HG02759 (cell line): Measurements from ENCODE around the gene PPP1R2.

Experiments used
- ATAC-seq: cut with Tn5 transposase; IDR thresholded peaks from one replicate; pipeline ENCODE4 v1.9.1; 2021; ENCODE audit warnings: mild to moderate bottlenecking, moderate library complexity; ENCODE audit not compliant: unreplicated experiment

PPP1R2 gene

DNA sequence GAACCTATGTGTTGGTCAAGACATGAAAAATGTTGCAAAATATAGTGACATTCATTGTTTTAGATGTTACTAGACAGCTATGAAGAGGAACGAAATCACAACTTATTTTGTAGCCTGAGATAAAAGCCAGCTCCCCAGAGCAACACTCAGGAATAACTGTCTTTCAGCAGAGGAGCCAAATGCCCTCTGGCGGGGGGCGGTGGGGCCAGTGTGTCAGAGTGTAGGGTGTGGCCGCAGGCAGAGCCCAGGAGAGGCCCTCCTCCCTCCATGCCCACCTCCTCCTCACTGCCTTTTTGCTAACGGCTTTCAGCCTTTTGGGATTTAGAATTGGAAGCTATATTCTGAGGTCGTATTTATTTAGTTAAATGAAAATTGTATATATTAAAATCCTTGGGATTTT lies 23.7 kb upstream of the PPP1R2 start:
- no peak for ATAC-seq

DNA sequence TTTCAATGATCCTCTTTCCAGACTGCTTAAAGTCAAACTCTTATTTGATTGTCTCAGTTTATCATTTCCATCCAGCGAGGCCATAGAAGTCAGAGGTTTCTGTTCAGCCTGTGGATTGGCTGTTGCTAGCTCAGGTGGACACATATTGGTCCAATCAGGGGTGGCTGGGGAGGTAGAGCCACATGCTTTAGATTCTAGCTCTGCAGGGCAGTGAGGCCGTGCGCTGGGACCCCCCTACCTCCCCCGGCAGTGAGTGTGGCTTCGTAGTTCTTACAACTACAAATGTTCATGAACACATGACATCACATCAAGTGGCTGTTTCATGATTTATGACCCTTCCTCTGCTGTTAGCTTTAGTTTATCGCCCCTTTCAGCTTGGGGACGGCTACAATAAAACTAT lies 22.6 kb upstream of the PPP1R2 start:
- ATAC-seq, result no peak

DNA sequence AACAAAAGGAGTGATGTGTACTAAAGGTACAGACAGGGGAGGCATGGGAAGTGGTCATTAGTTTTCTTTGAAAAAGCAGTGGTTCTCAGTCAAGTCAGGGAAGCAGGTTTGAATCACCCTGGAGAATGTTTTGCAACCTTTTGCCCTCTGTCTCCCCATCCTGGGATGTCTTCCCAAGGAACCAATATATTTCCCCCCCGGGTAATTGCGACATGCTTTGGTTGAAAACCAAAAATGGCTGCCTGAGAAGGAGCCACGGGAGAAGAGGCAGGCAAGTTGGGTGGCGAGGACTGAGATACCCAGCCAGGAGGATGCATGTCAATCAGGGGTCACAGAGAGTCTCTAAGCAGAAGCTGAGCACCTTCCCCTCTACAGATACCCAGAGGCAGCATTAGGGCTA lies 20.2 kb upstream of the PPP1R2 start:
- no peak for ATAC-seq

DNA sequence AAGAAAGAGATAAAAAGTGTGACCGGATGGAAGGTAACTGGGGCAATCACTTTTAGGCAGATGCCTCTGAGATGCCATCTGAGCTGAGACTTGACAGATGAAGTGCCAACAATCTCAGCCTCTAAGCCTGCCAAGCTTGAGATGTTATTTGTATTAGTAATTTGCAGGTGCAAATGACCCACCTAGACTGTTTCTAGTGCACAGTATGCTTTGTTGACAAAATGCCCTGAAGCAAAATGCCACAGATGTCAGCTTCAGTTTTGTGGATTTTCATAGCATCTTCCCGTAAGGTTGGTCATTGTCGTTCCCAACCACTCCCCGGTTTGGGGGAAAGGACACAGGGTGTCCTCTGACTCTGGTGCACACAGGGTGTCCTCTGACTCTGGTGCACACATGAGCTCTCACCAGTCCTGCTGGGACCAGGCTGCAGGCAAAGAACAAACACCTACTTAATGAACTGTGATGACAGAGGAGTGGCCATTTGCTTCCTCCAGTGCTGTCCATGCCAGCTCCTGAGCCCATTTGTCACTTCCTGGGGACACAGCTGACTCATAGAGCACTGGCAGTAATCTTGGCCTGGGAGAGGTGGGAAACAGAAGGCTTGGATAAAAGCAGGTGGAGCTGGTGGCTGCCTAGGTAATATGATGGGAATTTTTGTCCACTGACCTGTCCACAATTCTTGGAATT lies 16.7 kb upstream of the PPP1R2 start:
- ATAC-seq, result no peak

DNA sequence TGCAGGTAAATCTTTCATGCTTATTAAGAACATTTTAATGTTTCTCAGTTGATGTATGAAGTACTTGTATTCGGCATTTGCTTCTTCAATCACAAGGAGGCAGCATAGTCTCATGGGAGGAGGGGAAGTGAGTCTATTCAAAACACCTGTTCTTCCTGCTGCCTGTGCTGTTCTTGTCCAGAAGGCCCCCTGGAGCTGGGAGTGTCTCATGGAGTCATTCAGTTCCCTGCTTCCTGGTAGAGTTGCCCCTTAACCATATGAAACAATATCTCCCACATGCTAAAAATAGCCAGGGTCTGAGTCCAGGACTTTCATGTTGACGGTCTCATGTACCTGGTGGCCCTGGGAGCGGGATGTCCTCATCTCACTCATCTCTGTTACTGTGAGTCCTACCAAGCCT lies 15.5 kb upstream of the PPP1R2 start:
- ATAC-seq, result no peak

DNA sequence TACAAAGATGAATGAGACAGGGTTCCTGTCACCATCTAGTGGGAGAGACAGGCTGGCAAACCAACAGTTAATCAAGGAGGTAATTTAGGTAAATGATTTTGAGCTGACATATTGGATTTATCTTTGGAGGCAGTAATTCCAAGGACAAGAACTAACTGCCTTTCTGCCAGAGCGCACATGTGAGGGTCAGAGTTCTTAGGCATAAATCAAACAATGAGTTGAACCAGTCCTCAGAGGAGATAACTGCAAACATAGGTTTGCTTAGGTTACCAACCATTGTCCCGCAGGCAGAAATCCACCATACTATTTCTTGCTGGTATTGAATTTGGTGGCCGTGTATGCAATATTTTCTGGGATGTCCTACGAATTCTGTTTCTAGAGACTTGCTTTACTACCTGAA lies 14.2 kb upstream of the PPP1R2 start:
- no peak for ATAC-seq

DNA sequence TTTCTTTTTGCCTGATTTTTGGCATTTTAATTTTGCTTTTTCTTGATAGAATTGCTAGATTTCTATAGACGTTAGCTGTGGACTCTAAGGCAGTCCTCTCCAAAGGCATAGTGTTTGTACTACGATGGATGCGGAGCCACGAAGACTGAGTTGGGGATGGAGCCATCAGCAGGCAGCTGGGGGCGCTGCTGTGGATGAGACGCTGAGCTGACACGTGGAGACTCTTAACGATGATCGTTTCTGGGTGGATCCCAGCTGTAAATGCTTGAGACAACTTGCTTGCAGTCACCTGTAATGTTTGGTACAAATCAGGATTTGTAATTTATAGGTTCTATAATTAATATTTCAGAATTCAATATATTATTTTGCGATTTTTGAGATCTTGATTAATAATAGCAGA lies 13.3 kb upstream of the PPP1R2 start:
- ATAC-seq, result no peak

DNA sequence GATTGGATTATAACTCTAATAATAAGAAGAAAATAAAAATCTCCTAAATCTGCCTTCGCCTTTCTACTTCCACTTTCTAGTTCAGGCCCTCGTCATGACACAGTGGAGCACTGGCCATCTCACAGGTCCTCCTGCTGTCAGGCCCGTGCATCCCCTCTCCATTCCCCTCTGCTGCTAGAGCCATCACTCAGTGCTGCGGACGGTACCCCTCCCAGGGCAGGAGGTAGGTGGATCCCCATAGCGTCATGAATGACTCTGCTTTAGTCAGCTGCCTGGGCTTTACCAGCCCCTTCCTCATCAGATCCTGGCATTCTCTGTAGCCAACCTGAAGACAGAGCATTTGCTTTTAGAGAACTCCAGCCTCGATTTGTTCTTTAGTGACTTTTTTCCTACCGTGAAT lies 12.0 kb upstream of the PPP1R2 start:
- ATAC-seq, result no peak

DNA sequence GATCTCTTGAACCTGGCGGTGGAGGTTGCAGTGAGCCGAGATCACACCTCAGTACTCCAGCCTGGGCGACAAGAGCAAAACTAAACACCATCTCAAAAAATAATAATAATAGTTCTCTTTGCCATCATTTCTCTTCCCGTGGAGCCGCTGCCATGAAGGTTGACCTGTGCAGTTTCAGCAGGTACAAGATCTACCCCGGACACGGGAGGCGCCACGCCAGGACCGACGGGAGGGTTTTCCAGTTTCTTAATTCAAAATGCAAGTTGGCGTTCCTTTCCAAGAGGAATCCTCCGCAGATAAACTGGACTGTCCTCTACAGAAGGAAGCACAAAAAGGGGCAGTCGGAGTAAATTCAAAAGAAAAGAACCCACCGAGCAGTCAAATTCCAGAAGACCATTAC lies 11.3 kb upstream of the PPP1R2 start:
- no peak for ATAC-seq

DNA sequence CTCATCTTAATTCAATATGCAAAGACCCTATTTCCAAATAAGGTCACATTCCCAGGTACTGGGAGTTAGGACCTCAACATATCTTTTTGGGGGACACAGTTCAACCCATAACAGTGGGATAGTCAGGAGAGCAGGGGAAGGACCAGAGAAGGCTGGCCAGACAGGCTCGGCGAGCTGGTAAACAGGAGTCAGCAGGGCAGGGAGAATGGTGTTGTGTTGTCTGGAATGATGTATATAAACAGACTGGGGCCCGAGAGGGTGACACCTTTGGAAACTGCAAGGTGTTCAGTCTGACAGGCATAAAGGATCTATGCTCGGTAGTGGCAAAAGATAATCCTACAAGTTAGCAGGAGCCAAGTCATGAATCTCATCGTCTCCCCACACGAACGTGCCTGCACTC lies 10.1 kb upstream of the PPP1R2 start:
- no peak for ATAC-seq

DNA sequence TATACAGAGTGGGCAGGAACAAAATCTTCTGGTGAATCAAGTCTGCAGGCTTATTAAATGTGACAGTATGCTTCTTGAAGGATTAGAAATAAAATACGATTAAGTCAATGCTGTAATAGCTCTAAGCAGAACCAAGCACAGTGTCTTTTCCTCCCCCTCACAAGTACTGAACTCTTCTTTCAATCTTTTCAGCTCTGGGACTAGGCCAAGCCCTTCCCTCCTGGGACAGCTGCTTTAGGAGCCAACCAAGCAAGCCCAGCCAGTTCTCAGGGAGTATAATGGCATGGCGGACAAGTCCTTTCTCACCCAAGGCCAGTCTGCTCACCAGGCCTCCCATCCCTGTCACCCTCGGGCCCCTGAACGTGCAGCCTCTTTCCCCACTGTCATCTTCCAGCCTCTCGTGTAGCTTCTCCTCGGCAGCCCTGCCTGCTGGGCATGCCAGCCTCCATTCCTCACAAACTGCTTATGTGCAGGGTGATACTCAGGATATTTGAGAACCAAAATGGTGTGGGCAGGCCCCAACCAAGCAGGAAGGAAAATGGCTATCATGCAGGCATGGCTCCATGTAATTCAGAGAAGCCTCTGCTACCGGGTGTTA lies 8.4 kb upstream of the PPP1R2 start:
- no peak for ATAC-seq

DNA sequence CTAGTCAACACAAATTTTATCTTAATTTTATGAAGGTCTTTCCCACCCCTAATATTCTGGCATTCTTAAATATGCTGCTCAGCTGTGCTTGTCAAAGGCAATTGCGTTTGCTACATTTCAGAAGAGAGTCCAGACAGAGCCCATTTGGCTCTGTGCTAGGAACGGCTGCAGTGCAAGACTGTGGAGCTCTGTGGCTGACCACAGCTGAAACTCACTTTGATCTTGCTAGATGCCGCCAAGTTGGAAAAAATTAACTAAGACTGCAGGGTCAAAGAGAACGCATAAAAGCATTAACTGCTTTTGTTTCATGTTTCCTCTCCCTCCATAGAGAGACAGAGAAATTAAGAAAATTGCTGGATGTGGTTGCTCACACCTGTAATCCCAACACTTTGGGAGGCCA lies 7.6 kb upstream of the PPP1R2 start:
- ATAC-seq, result peak; percentile 51

DNA sequence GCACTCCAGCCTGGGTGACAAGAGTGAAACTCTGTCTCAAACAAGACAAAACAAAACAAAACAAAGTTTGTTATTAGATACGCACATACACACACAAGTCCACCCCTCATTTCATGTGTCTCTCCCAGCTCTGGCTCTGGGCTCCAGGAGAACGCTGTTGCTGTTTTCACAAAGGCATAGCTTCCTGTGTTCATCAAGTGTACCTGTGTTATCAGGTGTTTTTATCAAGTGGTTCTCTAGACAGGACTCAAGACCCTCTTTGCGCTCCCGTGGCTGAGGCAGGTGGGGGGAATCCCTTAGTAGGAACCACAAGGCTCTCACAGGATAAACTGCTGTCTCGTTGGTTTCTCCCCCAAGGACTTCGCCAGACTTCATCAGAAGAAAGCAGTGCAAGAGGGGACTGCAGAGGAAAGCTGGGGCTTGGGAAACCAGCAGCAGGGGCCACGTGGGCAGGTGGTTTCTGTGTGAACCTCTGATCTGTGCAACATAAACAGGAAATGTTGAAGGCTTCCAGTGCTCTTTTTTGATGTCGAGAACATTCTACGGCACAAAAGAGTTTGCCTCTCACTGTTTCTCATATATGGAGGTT lies 6.9 kb upstream of the PPP1R2 start:
- ATAC-seq, result peak; percentile 72

DNA sequence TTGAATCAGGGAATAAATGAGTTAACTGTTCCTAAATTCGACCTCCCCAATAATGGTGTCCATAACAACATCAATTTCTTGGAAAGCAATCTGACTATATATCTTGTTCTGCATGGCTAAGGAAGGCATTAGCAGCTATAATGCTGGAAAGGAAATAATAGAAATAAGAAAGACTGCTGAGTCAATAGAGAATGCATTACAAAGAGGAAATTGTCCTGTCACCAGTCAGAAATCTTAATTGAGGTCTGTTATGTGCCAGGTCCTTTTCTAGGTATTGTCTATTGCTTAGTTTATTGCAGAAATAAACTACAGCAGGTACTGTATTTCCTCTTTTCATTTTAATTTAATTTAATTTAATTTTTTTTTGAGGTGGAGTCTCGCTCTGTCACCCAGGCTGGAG lies 5.9 kb upstream of the PPP1R2 start:
- ATAC-seq, result no peak

DNA sequence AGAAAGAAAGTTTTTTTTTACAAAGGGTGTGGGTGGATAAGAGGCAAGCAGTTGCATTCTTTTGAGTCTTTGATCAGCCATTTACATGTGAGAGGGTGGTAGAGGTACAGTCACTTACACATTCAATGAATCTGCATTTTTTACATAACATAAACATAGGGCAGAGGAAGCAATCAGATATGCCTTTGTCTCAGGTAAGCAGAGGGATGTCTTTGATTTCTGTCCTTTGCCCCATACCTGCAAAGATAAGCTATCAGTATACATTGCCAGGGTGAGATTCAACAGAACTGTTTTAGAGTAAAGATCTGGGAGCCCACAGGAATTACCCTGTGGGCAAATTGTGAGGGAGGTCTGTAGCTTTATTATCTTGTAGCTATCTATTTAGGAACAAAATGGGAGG lies 5.4 kb upstream of the PPP1R2 start:
- no peak for ATAC-seq

DNA sequence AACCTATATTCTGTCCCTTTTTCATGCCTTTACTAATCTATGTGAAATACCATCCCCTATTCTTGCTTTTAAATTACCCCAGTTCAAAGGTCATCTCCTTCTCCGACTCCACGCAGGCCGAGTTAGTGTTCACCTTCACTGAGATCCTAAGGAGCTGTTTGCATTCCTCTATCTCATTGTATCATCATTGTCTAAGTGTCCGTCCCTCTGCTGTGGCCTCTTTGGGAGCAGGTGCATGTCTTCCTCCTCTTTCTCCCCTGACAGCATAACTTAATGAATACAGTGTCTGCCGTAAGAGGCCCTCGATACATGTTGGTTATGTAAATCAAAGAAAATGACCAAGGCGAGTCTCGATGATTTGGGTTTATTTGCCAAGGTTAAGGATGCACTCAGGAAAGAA lies 4.9 kb upstream of the PPP1R2 start:
- no peak for ATAC-seq

DNA sequence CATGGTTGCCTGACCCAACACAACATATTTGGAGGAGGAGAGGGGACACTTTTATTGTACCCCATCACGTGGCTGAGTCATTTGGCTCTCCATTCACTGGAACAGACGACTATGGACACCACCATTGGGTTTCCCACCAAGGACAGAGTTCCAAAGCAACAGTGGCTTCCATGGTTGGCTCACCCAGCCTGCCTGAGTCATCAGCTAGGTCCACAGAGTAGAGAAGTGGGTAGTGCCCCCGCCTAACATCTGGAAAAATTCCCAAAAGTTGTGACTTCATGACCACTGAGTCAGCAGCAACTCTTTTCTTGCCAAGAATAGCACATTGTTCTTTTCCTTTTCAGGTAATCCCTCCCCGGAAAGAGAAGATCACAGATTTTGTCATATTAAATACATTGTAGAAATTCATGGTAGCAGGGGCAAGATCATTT lies 3.0 kb upstream of the PPP1R2 start:
- ATAC-seq, result no peak

DNA sequence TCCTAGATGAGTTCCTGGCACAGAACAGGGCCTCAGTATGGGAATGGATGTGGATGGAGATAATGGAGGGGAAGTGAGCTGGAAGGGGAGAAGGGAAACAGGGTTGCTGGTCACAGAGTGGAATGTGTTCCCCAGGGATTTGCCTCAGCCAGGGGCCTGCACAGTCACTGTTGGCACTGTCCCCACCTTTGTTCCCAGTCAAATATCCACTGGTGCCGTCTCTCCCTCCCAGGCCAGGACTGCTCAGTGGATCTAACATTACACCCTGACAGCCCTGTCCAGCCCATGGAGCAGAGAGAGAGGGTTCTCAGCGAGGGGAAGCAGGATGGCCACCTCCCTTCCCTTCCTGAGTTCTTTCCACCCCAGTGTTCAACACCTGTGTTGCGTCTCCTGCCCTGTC lies 1.5 kb upstream of the PPP1R2 start:
- ATAC-seq, result no peak

DNA sequence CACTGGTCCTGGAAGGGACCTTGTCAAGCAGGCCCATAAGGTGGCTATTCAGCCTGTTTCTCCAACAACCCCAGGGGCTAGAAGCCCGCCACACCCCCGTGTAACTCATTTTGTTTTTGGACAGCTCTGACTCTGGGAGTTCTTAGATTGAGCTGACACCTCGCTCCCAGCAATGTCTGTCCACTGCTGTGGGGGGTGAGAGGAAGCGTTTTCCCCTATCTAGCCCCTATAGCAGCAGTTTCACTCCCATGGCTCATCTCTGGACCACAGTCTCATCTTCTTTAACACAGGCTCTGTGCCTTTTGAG lies 1.1 kb upstream of the PPP1R2 start:
- ATAC-seq, result no peak

DNA sequence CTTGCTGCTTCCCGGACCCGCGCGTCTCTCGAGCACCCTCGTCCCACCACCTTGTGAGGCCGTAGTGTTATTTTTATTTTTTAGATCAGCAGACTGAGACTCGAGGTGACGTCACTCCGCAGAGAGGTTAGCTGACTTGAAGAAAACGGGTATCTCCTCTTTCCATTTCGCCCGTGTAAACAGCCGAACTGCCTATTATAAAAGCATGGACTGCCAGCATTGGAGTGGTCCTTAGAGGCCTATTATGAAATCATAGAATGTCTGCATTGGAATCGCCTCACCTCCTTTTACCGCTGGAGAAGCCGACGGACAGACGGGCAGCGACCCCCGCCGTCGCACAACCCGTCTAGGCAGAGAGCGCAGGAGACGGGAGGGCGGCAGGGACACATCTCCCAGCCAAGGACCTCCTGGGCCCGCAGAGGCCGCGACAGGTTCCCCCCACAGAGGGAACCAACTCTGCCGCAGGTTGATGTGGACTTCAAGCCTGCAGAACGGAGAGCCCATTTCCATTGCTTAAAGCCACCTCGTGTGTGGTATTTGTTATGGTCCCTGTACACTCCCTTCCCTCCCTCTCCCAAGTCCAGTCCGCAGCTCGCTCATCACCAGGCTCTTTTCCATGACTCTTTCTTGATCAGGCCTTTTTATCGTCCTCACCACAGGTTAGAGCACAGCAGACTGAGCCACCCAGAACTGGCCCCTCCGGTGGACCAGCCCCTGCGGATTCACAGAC lies 540 bp upstream of the PPP1R2 start:
- ATAC-seq, result no peak

DNA sequence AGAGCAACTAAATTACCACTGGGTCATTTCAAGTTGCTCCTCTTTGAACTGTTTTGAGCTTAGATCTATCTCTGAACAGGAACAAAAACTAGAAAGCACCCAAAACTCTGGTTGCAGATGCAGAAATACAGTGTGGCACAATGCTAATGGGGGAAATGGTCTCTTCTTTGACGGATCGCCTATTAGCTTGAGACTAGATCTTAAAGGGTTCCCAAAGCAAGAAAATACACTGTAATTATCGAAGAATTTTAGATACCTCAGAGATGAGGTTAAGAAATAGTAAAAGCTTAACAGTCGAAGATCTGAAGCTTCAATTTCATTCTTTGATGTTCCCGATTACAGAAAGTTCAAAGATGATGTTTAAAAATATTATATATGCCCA lies 818 bp downstream of the PPP1R2 start:
- ATAC-seq, result no peak

DNA sequence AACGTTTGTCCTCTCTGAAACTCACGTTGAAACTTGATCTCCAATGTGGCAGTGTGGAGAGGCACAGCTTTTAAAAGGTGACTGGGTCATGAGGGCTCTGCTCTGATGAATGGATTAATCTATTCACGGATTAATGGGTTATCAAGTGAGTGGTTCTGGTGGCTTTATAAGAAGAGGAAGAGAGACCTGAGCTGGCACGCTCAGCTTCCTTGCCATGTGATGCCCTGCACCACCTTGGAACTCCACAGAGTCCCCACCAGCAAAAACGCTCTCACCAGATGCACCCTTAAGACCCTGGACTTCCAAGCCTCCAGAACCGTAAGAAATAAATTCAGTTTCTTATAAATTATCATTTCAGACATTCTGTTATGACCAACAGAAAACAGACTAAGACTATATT lies 2.6 kb downstream of the PPP1R2 start:
- ATAC-seq, result no peak
